ENCODE measurements around the gene SLC1A2. TPM values are rescaled to one million over a fixed set of nuclear protein-coding genes. Genes with fewer than 3 reads are reported as not detected.
A peak's percentile ranks its signal among the peaks of the same experiment; 100 is the strongest.

Gene SLC1A2
- total RNA-seq, 1 experiment from 2014 or later, result not detected

DNA sequence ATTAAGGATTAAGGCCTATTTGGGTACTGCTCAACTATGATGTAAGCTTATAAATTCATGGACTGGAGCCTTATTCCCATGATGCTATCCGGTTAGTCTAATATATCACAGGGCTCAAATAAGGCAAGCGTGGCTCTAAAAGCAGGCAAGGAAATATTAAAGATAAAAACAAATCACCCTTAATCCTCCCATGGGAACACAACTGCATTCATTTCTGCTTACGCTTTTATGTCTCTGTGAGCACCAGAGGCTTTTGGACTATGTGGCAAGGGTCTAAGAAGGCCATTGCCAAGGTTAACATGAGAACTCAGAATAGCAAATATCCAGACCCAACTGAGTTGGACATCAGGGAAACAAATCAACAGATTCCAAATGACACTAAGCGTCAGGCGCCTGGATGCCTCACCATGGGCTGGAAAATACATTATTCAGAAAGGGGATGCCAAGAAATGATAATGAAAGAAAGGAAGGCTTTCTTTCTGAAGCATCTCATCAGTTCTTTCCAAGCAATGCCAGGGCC lies 138.1 kb downstream of the SLC1A2 start:
- ChIA-PET POLR2A (no interaction called here), CTCF (interaction anchor here (0.6 kb wide), 1 partner anchor 20 kb away, joined by 3 read pairs; no protein-coding TSS in a partner anchor)
- Mint-ChIP-seq H3K4me1 (ENCODE audit: insufficient read depth, unreplicated experiment) (peaks cover 10% of the 10 kb centered on the region), H3K36me3 (ENCODE audit: insufficient read depth, unreplicated experiment) (peaks cover 5% of the 10 kb centered on the region), H3K9me3 (ENCODE audit: unreplicated experiment) (no peaks in the 10 kb centered on the region), H3K27ac (ENCODE audit: low read depth, unreplicated experiment) (no peak overlapping the region), H3K4me3 (ENCODE audit: unreplicated experiment) (no peak overlapping the region), H3K27me3 (ENCODE audit: insufficient read depth, unreplicated experiment) (no peaks in the 10 kb centered on the region)
- BruUV-seq (replicated peaks), result no TSS peak
- intact Hi-C loops (cut with micrococcal nuclease), result no loop called here
- TF ChIP-seq, protein P1, sequence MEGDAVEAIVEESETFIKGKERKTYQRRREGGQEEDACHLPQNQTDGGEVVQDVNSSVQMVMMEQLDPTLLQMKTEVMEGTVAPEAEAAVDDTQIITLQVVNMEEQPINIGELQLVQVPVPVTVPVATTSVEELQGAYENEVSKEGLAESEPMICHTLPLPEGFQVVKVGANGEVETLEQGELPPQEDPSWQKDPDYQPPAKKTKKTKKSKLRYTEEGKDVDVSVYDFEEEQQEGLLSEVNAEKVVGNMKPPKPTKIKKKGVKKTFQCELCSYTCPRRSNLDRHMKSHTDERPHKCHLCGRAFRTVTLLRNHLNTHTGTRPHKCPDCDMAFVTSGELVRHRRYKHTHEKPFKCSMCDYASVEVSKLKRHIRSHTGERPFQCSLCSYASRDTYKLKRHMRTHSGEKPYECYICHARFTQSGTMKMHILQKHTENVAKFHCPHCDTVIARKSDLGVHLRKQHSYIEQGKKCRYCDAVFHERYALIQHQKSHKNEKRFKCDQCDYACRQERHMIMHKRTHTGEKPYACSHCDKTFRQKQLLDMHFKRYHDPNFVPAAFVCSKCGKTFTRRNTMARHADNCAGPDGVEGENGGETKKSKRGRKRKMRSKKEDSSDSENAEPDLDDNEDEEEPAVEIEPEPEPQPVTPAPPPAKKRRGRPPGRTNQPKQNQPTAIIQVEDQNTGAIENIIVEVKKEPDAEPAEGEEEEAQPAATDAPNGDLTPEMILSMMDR (IDR thresholded peaks at IDR 0.05; ENCODE audit: unreplicated experiment), result no peak
- DNase-seq (ENCODE audit: unreplicated experiment), result no peak

DNA sequence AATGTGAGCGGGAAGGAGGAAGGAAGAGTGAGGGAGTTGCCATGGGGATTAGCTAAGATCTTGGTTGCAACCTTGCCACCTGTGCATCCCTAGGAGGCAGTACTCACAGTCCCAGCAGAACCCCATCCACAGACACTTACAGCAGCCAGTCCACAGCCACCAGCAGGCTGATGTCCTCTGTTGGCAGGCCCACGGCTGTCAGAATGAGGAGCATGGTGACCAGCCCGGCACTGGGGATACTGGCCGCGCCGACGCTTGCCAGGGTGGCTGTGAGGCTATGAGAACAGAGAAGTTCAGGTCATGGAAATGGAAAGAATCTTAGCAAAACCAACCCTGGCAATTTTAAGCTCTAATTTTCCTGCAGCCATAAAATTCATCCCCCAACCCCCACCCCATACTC lies 138.6 kb downstream of the SLC1A2 start:
- no TSS peak for BruUV-seq (replicated peaks)
- Mint-ChIP-seq H3K27me3 (ENCODE audit: insufficient read depth, unreplicated experiment) (no peaks in the 10 kb centered on the region), H3K27ac (ENCODE audit: low read depth, unreplicated experiment) (no peak overlapping the region), H3K4me1 (ENCODE audit: insufficient read depth, unreplicated experiment) (peaks cover 15% of the 10 kb centered on the region), H3K36me3 (ENCODE audit: insufficient read depth, unreplicated experiment) (peaks cover 5% of the 10 kb centered on the region), H3K9me3 (ENCODE audit: unreplicated experiment) (no peaks in the 10 kb centered on the region), H3K4me3 (ENCODE audit: unreplicated experiment) (no peak overlapping the region)
- intact Hi-C loops (cut with micrococcal nuclease), result no loop called here
- TF ChIP-seq, protein P1 (IDR thresholded peaks at IDR 0.05; ENCODE audit: unreplicated experiment), result no peak
- POLR2A ChIA-PET, result interaction anchor here (1.0 kb wide), 1 partner anchor 39 kb away, joined by 3 read pairs; no protein-coding TSS in a partner anchor
- DNase-seq (ENCODE audit: unreplicated experiment), result no peak
- CTCF ChIA-PET, result interaction anchor here (0.6 kb wide), 1 partner anchor 19 kb away, joined by 3 read pairs; no protein-coding TSS in a partner anchor

- no peak for DNase-seq (ENCODE audit: unreplicated experiment)
- intact Hi-C loops (cut with micrococcal nuclease), result loop anchor here (10.0 kb wide), 1 partner anchor 87 kb away; no protein-coding TSS in a partner anchor
- Mint-ChIP-seq H3K4me1 (ENCODE audit: insufficient read depth, unreplicated experiment) (peaks cover 32% of the 10 kb centered on the region), H3K27ac (ENCODE audit: low read depth, unreplicated experiment) (peak overlapping the region; percentile 95), H3K27me3 (ENCODE audit: insufficient read depth, unreplicated experiment) (no peaks in the 10 kb centered on the region), H3K9me3 (ENCODE audit: unreplicated experiment) (no peaks in the 10 kb centered on the region), H3K36me3 (ENCODE audit: insufficient read depth, unreplicated experiment) (peaks cover 5% of the 10 kb centered on the region), H3K4me3 (ENCODE audit: unreplicated experiment) (no peak overlapping the region)
- TF ChIP-seq, protein P1 (IDR thresholded peaks at IDR 0.05; ENCODE audit: unreplicated experiment), result no peak
- no TSS peak for BruUV-seq (replicated peaks)
- POLR2A ChIA-PET, result interaction anchor here (0.6 to 1.0 kb wide), 4 partner anchors 9 to 355 kb away, joined by 3 to 4 read pairs (median 3); no protein-coding TSS in a partner anchor
- CTCF ChIA-PET, result interaction anchor here (0.6 to 0.7 kb wide), 4 partner anchors 18 to 1470 kb away, joined by 3 to 4 read pairs (median 3); no protein-coding TSS in a partner anchor
These were observed 141.5 kb downstream of the SLC1A2 start for GRCh38 chr11:35277827-35278226.

DNA sequence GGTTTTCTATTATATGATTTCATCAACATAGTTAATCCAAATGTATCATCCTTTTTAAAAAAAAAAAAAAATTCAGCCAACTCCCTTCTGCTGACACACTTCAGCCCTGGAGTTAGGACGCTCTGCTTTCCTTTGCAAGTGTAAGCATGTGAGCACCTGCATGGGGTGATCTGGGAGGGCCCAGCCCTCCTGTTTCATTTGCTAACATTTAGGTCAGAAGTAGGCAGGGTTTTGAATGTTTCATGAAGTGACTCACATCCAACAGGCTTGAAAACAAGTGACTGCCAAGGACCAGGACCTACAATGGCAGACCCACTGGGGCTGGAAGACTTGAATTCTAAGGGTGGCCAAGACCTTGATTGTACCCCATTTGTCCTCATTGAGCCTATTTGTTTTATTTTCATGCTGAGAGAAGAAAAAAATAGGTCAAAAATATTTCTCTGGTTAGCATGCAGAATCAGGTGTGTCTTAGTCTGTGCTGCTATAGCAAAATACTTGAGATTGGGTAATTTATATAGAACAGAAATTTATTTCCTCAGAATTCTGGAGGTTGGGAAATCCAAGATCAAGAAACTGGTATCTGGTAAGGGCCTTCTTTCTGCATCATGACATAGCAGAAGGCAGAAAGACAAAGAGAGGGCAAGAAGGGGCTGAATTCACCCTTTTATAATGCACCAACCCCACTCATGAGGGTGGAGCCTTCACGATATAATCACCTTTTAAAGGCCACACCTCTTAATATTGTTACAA lies 142.8 kb downstream of the SLC1A2 start:
- POLR2A ChIA-PET, result interaction anchor here (0.7 to 2.8 kb wide), 23 partner anchors 9 to 1575 kb away, joined by 3 to 31 read pairs (median 4); no protein-coding TSS in a partner anchor
- peak overlapping the region; percentile 95 for H3K27ac Mint-ChIP-seq (ENCODE audit: low read depth, unreplicated experiment)
- intact Hi-C loops (cut with micrococcal nuclease), result loop anchor here (10.0 kb wide), 1 partner anchor 88 kb away; no protein-coding TSS in a partner anchor
- CTCF ChIA-PET, result interaction anchor here (0.6 to 2.2 kb wide), 10 partner anchors 9 to 303 kb away, joined by 3 to 9 read pairs (median 4); no protein-coding TSS in a partner anchor
- no peaks in the 10 kb centered on the region for H3K27me3 Mint-ChIP-seq (ENCODE audit: insufficient read depth, unreplicated experiment)
- BruUV-seq (replicated peaks), result no TSS peak
- peak overlapping the region; percentile 5 for H3K4me3 Mint-ChIP-seq (ENCODE audit: unreplicated experiment)
- no peaks in the 10 kb centered on the region for H3K9me3 Mint-ChIP-seq (ENCODE audit: unreplicated experiment)
- peak; percentile 90 for DNase-seq (ENCODE audit: unreplicated experiment)
- peaks cover 5% of the 10 kb centered on the region for H3K36me3 Mint-ChIP-seq (ENCODE audit: insufficient read depth, unreplicated experiment)
- TF ChIP-seq, protein P1 (IDR thresholded peaks at IDR 0.05; ENCODE audit: unreplicated experiment), result no peak
- peaks cover 29% of the 10 kb centered on the region for H3K4me1 Mint-ChIP-seq (ENCODE audit: insufficient read depth, unreplicated experiment)
